ENCODE measurements around the gene ADGRG3.

GRCh38 chr16:57619133-57619605 is 48.9 kb upstream of the ADGRG3 start:
- no peak for TF ChIP-seq CTCF (IDR thresholded peaks at IDR 0.05; ENCODE audit: low read depth, low read length)
- TF ChIP-seq POLR2A (IDR thresholded peaks at IDR 0.05; ENCODE audit: extremely low read depth, insufficient read length): no peak
